Activated CD4-positive, alpha-beta T cell treated with anti-CD3 and anti-CD28 coated beads, Interleukin-2, amount 50 U/mL, for 48 hours (primary cell): ENCODE results near the gene SEPSECS.

Experiments
- DNase-seq, 2 experiments: peaks; one replicate each; pipeline ENCODE4 v3.0.0-alpha.2; 2020

The SEPSECS gene

DNA sequence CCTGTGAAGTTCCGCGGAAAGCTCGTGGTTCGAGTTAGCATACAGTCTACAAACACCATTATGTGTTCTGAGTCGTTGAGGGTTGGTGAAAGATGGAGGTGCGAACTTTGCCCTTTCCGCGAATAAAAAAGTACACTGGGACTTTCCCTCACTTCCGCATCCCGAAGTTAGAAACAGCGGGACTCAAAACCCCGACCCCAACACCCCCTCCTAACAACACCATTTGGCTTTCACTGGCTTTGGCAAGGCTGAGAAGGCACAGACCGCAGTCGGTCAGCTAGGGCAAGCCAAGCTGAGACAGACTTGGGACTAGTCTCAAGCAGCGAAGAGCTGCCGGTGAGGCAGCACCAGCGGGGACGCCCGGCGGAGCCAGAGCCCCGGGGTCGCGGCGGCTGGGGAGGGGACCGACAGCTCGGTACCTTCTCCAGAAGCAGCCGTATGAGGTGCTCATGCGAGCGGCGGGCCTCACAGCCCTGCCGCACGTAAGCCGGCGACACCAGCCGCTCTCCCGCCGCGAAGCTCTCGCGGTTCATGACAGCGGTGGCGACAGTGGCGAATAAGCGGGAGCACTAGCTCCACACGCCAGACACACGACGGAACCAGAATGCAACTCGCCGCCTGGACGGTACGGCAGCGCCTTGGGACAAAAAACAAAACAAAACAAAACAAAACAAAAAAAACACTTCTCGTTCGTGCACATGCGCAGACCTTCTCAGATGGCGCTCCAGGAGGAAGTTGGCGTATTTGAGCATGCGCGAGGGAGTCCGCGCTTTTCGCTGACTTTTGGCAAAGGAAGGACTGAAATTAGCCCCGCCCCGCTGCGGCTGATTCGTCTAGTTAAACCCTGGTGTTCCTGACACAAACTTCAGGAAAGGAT lies at the start of gene SEPSECS:
SEPSECS (minus strand) TSS at position 613 of the 877 bp plus-strand sequence; CDS start at position 533, 80 bp downstream.
- peak; percentile 95 to 97 for DNase-seq

DNA sequence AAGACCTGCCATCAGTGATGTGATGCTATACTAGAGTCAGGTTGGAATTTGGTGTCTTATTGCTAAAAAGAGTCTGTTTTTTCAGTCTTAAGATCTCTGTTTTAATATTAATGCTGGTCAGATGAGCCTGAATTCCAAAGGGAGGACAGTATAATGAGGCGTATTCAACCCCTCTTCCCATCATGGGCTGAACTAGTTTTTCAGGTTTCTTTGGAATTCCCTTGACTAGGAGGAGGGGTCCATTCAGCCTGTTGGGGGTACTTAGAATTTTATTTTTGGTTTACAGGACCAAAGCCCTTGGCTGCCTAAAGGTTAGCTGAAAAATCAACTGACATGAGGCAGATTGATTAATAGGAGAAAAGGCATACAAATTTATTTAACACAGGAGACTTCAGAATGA lies 49.5 kb upstream of the SEPSECS start:
- DNase-seq: no peak

DNA sequence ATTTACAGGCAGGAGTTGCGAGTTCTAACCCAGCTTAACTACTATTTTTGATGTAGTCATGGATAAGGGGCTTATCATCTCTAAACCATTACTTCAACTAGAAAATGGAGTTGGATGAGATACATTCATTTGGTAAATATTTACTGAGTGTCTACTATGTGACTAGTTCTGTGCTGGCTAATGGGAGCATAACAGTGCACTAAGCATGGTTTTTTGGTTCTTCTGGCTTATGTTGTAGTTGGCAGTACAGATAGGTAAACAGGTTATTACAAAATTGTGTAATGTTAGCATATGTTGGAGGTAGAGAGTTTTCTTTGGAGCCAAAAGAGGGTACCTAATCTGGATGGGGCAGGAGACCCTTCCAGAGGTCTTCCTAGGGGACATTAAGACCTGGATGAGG lies 47.7 kb upstream of the SEPSECS start:
- DNase-seq: no peak

DNA sequence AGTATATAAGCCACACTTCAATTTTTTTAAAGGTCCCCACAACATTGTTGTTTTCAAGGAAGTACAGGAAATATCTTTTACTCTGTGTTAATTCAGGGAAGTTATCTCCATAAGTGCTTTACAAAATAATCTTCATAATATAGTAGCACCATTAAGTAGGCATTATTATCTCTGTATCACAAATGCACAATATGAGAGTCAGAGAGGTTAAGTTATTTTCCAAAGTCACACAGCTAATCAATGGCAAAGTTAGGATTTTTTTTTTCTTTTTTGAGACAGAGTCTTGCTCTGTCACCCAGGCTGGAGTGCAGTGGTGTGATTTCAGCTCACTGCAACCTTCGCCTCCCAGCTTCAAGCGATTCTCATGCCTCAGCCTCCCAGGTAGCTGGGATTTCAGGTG lies 38.5 kb upstream of the SEPSECS start:
- DNase-seq: no peak

DNA sequence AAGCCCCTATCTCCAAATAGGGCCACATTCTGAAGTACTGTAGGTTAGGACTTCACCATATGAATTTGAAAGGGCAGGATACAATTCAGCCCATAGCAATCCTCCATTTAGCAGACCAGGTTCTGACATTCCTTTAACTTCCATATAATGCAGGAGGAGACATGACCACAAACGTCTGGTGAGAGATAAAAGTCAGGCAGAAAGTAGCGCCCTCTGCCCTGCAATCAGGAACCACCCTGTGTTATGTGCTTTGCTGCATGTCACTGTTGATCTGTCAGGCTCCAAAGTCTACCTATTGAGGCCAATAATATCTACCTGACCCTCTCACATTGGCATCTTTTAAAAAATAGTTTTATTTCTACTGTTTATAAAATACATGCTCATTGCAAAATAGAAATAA lies 30.2 kb upstream of the SEPSECS start:
- no peak for DNase-seq

DNA sequence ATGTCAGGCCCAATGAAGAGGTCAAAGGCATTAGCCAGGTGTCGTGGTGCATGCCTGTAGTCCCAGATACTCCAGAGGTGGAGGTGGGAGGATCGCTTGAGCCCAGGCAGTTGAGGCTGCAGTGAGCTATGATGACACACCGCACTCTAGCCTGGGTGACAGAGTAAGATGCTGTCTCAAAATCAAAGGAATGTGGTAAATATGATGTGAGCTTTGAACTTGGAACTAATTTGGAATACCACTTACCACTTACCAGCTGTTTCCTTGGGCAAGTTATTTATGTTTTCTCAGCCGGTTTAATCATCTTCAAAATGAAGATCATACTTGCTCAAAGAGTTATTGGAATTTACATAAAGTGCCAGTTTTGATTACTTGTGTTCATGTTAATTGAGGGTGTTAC lies 23.8 kb upstream of the SEPSECS start:
- DNase-seq: no peak

DNA sequence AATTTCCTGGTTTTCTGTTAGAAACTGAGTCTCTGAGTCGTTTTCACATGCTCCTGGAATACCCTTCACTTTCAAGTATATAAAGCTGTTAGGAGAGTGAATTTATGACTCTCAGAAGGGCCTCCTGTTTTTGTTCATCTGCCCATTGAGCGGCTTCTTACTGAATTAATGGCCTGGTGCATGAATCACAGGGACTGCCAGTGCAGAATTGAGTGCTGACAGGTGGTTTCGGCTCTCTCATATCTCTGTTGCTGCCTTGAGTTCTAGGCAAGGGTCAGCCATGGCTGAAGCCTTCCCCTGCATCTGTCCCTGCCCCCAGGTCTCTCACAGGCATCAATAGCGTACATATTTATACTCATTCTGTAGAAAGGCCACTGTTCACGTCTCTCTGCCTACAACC lies 22.7 kb upstream of the SEPSECS start:
- no peak for DNase-seq

DNA sequence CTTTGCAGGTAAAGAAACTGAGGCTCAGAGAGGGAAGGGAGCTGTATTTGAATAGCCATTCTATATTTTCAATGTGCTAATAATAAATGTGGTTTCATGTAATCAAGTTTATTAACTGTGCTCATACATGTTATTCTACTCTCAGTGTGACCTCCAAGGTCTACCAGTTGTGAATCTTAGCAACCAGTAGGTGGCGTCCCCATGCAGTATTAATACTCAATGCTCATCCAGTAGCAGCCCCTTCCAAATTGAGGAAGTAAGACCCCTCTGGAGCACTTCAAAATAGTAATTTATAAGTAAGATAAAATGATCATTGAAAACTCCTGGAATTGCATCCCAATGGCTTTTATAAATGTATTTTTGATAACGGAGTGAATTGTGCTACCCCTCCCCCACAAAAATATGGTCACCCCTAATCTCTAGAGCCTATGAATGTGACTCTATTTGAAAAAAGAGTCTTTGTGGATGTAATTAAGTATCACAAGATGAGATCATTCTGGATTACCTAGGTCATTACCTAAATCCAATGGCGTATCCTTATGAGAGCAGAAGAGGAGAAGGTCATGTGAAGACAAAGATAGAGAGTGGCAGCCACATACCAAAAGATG lies 20.4 kb upstream of the SEPSECS start:
- peak; percentile 15 to 33 for DNase-seq

DNA sequence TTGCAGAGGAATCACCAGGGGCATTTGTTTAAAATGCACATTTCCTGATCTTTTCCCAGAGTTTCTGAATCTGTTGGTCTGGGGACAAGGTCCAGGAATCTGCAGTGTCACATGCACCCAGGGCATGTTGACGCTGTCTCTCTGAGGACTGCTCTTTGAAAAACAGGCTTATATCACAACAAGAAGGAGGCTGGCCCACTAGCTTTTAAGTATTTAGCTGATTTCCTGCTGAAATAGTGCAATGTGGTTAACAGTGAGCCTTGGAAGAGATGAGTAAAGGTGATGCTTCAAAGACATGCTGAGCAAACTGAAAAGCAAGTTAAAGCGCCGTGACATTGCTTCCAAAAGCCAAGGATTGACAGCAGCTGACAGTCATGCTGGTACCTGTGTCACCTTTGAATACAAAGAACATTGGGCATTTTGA lies 18.6 kb upstream of the SEPSECS start:
- no peak for DNase-seq

DNA sequence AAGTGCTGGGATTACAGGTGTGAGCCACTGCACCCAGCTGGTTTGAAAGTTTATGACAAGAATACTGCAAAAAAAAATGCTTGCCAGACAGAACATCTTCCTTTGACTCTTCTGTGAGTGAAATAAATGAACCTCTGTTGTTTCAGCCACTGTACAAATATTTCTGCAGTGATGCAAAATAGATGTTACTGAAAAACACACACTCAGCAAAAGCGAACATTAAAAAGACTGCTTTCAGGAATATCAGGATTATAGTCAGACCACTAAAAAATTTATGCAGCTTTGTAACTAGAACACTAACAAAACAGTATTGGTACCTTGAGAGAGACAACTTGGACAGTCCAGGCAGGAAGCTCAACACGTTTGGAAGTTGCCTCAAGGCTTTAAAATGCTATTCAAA lies 16.9 kb upstream of the SEPSECS start:
- no peak for DNase-seq

DNA sequence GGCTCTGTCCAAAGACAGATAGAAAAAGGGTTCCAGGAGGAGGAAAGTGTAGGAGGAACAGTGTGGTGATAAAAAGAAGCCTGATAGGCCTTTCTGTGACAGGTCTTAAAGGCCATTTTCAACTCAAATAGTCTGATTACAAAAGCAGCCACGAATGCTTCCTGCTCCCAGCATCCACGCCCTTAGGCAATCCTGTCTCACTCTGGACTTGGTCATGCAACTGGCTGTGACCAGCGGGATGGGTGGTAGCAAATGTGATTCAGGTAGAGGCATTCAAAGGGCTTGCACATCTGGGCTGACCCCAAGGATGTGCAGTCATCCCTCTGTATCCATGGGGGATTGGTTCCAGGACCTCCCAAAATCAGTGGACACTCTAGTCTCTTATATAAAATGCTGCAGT lies 14.4 kb upstream of the SEPSECS start:
- DNase-seq: no peak

DNA sequence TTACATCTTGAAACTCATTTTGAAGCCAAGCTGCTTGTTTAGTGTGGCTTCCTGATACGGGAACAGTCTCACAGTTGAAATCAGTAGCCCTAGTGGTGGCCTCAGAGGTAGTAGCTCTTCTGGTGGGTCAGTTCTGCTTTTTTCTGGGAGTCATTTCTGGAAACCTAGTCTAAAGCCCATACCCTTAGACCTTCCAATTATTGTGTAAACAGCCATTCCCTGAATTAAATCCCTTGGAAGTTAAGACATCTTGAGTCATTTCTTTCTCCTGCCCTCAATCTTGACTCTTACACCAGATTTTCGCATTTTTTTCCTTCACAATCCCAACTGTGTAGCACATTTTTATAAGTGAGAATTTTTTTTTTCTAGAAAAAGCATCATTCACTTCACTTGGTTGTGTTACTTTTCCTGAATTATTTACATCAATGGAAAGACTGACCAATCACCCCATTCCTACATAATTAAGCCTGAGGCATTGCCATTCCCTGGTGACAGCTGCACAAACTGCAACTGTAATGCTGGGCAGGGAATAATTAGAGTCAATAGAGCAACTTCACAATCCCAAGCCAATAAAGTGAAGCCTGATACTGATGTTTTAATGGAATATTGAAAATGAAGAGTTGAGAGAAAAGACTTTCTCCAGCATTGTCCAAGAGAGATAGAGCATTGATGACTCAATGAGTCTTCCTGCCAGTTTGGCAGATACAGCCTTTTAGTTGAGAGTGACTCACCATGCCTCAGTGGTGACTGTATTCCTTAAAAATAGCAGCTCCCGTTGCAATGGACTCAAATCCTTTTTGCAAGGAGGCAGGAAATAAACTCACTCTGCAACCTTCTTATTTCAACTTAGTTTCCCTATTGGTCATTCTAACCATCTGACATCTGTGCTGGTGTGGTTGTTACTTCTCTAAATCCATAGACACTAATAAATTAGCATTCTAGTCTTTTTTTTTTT lies 13.0 kb upstream of the SEPSECS start:
- no peak for DNase-seq

DNA sequence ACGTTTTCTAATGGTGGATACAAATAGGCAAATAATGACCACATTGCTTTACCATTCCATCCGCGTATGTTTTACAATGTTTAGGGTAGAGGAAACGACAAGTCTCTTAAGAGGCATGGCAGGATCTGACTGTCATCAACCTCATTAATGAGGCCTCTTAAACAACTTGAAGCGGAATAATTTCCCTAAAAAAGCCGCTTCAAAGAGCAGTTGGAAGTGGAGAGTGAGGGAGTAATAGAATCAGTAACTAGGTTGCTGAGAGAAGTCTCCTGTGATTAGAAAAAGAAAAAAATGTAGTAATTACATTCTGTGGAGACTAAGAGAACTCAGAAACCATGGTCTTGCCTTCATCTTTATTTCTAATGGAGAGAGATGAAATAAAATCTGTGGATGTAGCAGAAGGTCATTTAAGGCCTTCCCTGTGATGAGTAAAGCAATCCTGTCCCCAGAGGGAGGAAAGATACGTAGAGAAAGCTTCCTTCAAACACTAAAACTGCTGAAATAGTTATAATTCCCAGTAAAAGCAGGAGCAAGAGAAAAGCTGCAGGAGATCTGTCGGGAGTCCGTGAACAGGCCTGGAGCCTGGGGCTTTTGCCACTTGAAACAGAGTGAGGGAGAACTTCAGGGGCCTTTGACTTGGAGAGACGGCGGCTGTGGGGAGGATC lies 11.1 kb upstream of the SEPSECS start:
- no peak for DNase-seq

DNA sequence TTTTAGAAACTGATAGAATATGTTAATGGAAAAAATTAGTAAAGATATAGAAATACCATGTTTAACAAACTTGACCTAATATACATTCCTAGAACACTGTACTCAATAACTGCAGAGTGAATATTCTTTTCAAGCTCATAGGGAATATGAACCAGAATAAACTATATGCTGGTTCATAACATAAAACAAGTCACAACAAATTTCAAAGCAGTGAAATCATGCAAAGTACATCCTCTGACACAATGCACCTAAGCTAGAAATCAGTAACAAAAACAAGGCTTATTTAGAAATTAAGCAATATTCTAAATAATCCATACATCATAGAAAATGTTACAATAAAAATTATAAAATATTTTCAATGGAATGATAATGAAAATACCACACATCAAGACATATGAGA lies 9.2 kb upstream of the SEPSECS start:
- DNase-seq: no peak

DNA sequence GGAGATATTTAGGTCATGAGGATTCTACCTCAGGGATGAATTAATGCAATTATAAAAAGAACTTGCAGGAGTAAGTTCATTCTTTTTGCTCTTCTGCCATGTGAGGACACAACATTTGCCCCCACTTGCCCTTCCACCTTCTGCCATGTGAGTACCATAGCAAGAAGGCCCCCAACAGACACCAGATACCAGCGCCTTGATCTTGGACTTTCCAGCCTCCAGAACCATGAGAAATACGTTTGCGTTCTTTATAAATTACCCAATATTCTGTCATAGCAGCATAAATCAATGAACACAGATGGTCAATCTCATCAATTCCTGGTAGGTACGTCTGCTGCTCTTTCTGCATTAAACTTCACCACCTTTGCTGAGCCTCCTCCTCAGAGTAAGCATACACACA lies 5.7 kb upstream of the SEPSECS start:
- no peak for DNase-seq

DNA sequence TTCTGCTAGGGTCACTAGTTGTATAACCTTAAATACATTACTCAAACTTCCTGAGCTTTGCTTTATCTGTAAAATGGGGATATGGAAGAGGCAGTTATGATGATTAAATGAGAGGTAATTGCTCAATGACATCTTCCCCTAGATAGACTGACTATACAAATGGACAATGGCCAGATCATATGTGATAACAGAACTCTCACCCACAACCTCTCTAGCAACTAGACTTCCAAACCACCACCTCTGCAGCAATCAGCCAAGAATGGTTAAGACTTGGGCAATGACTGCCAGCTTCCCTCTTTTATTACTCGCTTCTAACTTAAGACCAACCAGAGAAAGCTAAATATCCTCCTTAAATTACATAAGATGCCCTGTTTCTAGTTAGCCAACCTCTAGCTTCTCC lies 2.9 kb upstream of the SEPSECS start:
- no peak for DNase-seq

DNA sequence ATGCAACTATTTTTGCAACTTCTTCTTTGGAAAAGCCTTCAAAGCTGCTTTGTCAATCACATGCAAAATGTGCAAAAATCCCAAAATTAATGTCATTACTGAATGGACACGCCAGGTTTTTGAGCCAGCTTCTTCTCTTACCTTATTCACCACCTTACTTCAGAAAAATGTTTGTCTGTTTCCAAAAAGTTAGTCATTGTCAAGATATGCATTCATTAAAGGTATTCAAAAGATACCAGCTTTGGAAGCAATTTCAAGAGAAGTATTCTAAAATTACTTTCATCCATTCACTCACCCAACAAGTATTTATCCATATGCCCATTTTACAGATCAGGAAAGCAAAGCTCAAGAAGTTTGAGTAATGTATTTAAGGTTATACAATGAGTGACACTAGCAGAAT lies 2.3 kb upstream of the SEPSECS start:
- no peak for DNase-seq

DNA sequence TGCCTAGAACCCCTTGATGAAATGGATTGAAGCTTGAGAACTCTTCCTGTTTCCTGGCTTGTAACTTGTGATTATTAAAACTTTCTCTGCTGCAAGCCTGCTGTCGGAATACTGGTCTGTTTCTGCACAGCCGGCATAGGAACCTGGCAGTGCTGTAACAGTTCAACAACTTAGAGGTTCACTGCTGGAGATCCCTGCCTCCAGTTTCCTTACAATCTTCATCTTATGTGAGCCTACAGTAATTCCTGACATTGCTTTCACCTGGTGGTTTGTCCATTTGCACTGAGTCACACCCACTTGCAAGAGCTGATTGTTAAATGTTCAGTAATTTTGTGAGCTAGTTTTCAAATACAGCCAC lies 1.3 kb upstream of the SEPSECS start:
- no peak for DNase-seq

DNA sequence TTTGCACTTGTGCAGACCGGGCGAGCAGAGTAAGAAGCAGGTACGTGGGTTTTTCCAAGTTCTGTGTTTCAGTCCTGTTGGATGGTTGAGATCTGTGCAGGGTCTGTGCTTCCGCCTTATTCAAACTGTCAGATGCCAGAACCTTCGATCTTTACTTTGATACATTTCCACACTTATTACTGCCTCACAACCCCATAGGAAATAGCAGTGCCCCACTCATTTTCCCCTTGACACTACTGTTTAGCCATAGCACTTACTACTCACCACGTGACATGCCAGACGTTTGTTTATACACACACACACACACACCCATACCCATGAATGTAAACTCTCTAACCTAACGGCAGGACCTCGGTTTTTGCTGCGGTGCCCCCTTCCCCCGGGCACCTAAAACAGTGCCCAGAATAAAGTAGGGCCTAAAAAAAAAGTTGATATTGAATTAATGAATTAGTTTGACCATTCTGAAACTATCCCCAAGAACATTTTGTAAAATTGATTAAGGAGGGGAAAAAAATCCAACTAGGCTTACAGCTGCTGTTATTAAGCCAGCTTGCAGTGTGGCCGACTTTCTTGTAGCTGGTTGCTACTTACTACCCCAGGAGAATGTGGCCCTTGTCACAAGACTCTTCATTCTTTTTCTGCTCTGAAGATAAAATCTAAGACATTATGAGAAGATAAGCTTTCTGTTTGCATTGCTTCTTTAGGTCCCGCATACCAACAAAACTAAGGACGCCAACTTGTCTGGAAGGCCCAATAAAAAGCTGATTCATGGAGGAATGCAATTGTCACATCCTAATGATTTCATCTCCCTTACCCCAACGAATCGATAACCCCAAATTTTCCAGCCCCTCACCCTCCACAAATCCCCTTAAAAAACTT lies 704 bp upstream of the SEPSECS start:
- no peak for DNase-seq

DNA sequence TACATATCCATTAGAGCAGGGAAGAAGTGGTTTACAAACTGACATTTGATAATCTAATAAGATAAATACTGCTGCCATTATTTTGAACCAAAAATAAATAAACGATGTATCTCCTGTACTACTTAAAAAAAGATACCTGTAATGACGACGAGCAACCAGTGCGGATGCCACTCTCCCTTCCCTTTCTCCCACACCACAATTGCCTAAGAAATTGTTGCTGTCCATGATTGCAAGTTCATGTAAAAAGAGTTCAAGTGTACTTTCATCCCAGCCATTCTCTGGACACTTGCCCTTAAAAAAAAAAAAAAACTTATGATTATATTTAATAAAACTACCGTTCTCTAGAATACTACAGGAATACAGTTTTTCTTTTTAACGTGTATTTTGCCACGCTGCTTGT lies 1.4 kb downstream of the SEPSECS start:
- DNase-seq: no peak

DNA sequence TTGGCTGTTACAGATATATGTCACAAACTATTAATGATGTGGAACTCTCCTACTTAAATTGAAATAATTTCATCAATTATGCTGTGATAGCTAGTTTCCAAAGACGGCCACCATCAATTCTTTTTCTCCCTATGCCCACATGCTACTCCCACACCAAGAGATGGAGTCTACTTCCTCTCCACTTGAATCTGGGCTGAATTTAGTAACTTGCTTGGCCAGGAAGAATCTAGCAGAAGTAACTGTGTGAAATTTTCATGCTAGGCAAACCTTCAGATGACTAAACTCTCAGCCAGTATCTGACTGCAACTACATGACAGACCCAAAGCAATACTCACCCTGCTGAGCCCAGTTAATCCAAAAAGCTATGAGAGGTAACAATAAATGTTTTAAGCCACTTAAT lies 3.2 kb downstream of the SEPSECS start:
- DNase-seq: no peak

DNA sequence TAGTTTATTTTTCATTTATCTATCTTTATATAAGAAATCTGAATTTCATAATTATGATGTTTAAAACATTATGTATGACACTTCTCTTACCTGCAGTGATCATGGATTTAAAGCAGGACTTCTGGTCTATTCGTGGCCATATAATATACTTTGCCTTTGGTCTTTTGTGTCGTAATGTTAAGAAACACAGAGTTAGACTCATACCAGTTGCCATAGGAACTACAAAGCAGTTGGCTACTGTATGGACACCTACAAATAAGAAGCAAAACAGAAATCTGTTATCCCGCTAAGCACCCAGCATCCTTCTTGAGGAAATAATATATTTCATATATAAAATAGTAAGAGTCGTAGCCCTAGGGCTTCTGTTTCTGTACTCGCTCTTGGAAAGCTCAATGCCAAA lies 4.3 kb downstream of the SEPSECS start:
- DNase-seq: no peak
